HFFc6 (cell line): ENCODE results near the gene C1orf167. TPM values are rescaled to one million over a fixed set of nuclear protein-coding genes. Genes with fewer than 3 reads are reported as not detected.

Experiments used
- DNase-seq: peaks from one replicate; pipeline ENCODE4 v3.0.0-alpha.2; 2018
- H3K27ac Mint-ChIP-seq: 2 replicates; pipeline ENCODE4 v1.8.0; 2020; ENCODE audit warnings: mild to moderate bottlenecking, mixed read lengths
- H3K27me3 Mint-ChIP-seq: 2 replicates; pipeline ENCODE4 v1.8.0; 2021; ENCODE audit warnings: mild to moderate bottlenecking, moderate library complexity, mixed read lengths; ENCODE audit not compliant: insufficient read depth
- H3K36me3 Mint-ChIP-seq: 2 replicates; pipeline ENCODE4 v1.8.0; 2021; ENCODE audit warnings: low read depth, mixed read lengths
- H3K4me1 Mint-ChIP-seq: 2 replicates; pipeline ENCODE4 v1.8.0; 2020; ENCODE audit warnings: low read depth, mixed read lengths
- H3K4me3 Mint-ChIP-seq: 2 replicates; pipeline ENCODE4 v1.8.0; 2020; ENCODE audit warnings: mild to moderate bottlenecking, moderate library complexity, mixed read lengths
- H3K9me3 Mint-ChIP-seq: 2 replicates; pipeline ENCODE4 v1.8.0; 2020; ENCODE audit warnings: mild to moderate bottlenecking, mixed read lengths
- total RNA-seq, 6 experiments: library from RNA; stranded (reverse); fragmentation: NEBNext Ultra II Directional; extraction: Animal tissue kit (Norgen Biotek cat#: 25700); gene quantifications; 2 replicates in 1 of 6; 3 replicates in 5 of 6; pipeline ENCODE4 v1.2.3, GENCODE V29; 2021
- TF ChIP-seq, protein P1 (sequence below): fragments of 200-600 bp; sonication (generic); IDR thresholded peaks from 2 replicates; pipeline ENCODE4 v1.5.0; 2021; ENCODE audit warnings: antibody characterized with exemption, mild to moderate bottlenecking

C1orf167 gene
- total RNA-seq, 6 experiments from 2014 or later, result 0.23 to 0.59 (median 0.38) TPM; not detected in 2

DNA sequence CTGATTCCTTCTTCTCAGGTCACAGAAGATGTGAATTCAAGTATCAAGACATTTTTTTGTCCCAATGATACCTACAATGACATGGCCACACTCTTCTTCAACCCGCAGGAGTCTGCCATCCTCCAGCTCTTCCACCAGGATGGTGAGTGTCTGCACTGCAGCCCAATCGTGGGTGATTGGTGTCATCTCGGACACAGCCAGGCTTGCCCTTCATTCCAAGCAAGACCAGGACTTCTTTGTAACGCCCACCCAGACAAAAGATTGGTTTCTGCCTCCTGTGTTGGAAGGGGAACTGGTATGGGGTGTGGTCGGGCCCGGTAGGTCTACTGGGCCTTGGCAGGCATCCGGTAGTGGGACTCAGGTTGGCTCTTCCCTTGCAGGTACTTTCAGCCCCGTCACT is 71.5 kb downstream of the C1orf167 start:
- DNase-seq, result no peak
- Mint-ChIP-seq H3K36me3 (peaks cover 10% of the 10 kb centered on the region; the same call in 1 of the 2 replicates), H3K4me1 (no peaks in the 10 kb centered on the region), H3K27ac (no peak overlapping the region), H3K9me3 (no peaks in the 10 kb centered on the region), H3K4me3 (no peak overlapping the region), H3K27me3 (no peaks in the 10 kb centered on the region; the same call in none of the 2 replicates)
- TF ChIP-seq, protein P1, sequence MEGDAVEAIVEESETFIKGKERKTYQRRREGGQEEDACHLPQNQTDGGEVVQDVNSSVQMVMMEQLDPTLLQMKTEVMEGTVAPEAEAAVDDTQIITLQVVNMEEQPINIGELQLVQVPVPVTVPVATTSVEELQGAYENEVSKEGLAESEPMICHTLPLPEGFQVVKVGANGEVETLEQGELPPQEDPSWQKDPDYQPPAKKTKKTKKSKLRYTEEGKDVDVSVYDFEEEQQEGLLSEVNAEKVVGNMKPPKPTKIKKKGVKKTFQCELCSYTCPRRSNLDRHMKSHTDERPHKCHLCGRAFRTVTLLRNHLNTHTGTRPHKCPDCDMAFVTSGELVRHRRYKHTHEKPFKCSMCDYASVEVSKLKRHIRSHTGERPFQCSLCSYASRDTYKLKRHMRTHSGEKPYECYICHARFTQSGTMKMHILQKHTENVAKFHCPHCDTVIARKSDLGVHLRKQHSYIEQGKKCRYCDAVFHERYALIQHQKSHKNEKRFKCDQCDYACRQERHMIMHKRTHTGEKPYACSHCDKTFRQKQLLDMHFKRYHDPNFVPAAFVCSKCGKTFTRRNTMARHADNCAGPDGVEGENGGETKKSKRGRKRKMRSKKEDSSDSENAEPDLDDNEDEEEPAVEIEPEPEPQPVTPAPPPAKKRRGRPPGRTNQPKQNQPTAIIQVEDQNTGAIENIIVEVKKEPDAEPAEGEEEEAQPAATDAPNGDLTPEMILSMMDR, result no peak

DNA sequence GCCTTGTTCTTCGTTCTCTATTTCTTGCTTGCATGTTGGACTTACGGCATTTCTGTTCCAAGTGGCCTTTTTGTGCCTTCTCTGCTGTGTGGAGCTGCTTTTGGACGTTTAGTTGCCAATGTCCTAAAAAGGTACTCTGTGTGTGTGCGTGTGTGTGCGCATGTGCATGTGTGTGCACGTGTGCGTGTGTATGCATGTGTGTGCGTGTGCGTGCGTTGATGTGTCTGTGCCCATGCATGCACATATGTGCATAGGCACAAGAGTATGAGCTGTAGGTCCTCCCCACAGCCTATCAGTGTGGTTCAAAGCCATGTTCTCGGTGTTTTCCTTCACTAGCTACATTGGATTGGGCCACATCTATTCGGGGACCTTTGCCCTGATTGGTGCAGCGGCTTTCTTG is 71.9 kb downstream of the C1orf167 start:
- Mint-ChIP-seq H3K36me3 (peaks cover 13% of the 10 kb centered on the region; the same call in 1 of the 2 replicates), H3K27ac (no peak overlapping the region), H3K9me3 (no peaks in the 10 kb centered on the region), H3K4me1 (no peaks in the 10 kb centered on the region), H3K4me3 (no peak overlapping the region), H3K27me3 (no peaks in the 10 kb centered on the region; the same call in none of the 2 replicates)
- no peak for DNase-seq
- TF ChIP-seq, protein P1, result no peak

DNA sequence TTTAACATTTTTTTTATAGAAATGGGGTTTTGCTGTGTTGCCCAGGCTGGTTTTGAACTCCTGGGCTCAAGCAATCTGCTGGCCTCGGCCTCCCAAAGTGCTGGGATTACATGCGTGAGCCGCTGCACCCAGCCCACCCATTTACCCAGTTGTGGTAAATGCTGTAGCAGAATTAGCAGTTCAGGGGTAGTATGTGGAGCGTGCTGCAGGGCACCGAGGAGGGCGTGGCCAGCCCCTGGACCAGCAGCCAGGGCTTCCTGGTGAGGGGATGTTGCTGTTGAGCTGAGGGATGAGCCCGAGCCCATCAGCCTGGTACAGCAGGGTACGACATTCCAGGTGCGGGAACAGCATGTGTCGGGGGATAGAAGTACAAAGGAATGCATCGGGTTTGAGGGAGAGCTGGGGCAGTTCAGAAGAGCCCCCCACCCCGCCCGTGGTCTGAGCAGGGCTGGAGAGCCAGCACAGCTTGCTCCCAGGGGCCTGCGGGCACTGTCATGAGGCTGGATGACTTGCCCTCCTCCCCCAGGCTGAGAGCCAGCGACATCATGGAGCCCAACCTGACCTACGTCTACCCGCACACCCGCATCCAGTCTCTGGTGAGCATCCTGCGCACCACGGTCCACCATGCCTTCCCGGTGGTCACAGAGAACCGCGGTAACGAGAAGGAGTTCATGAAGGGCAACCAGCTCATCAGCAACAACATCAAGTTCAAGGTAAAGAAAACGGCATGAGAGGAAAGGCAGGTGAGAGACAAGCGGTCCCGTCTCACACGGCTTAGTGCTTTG is 73.6 kb downstream of the C1orf167 start:
- no peak overlapping the region for H3K4me3 Mint-ChIP-seq
- peaks cover 9% of the 10 kb centered on the region; the same call in 1 of the 2 replicates for H3K36me3 Mint-ChIP-seq
- H3K27ac Mint-ChIP-seq, result no peak overlapping the region
- TF ChIP-seq, protein P1, result no peak
- no peaks in the 10 kb centered on the region; the same call in none of the 2 replicates for H3K27me3 Mint-ChIP-seq
- DNase-seq, result no peak
- no peaks in the 10 kb centered on the region for H3K9me3 Mint-ChIP-seq
- H3K4me1 Mint-ChIP-seq, result no peaks in the 10 kb centered on the region

DNA sequence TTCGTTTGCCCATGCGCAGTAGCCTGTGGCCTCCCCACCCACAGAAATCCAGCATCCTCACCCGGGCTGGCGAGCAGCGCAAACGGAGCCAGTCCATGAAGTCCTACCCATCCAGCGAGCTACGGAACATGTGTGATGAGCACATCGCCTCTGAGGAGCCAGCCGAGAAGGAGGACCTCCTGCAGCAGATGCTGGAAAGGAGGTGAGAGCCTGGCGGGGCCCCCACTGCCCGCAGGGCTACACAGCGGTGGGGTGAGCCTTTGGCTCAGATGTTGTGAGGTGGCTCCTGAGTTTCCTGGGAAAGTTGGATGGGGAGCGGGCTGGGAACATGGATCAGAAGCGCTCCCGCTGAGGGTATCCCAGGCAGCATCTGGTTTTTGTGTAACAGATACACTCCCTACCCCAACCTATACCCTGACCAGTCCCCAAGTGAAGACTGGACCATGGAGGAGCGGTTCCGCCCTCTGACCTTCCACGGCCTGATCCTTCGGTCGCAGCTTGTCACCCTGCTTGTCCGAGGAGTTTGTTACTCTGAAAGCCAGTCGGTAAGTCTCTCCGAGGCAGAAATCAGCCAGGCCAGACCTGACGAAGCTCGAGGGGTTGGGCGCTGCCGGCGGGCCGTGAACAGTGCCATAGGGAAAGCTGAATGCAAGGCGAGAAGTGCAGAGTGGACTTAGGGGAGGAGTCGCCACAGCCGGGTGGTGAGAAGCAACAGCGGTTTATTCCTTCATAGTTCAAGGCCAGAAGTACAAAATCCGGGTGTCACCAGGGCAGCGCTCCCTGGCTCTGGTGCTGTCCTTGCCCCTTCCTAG is 75.2 kb downstream of the C1orf167 start:
- Mint-ChIP-seq H3K27ac (no peak overlapping the region), H3K27me3 (no peaks in the 10 kb centered on the region; the same call in 1 of the 2 replicates), H3K9me3 (no peaks in the 10 kb centered on the region), H3K4me1 (no peaks in the 10 kb centered on the region), H3K36me3 (peaks cover 16% of the 10 kb centered on the region; the same call in 1 of the 2 replicates), H3K4me3 (no peak overlapping the region)
- TF ChIP-seq, protein P1, result no peak
- DNase-seq, result no peak

DNA sequence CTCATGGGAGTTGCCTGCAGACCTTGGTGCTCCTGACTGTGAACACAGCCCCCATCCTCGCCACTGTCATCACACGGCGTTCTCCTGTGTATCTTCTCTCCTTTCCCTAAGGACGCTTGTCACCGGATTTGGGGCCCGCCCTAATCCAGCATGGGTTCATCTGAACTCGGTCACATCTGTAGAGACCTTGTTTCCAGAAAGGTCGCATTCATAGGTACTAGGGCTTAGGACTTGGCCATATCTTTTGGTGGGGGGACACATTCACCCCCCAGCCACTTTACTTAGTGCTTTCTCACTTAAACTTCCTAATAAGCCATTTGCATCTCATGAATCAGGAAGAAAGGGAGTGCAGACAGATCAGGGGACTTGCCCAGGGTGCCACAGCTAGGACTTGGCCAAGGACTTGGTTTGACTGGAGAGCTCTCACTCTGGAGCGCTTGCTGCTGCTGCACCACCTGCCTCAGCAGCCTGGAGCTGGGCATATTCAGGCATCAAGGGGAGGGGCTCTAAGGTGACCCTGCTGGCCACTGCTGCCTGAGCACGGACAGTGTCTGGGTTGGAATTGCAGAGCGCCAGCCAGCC is 75.9 kb downstream of the C1orf167 start:
- no peak for DNase-seq
- TF ChIP-seq, protein P1, result no peak
- Mint-ChIP-seq H3K4me1 (no peaks in the 10 kb centered on the region), H3K9me3 (no peaks in the 10 kb centered on the region), H3K27me3 (no peaks in the 10 kb centered on the region; the same call in 1 of the 2 replicates), H3K27ac (no peak overlapping the region), H3K36me3 (peaks cover 19% of the 10 kb centered on the region; the same call in 1 of the 2 replicates), H3K4me3 (no peak overlapping the region)
